ACC112 (cell line): Measurements from ENCODE around the gene DENND1A.

Experiments
- H2AFZ ChIP-seq: fragments of 200-600 bp; sonication (generic); one replicate; pipeline ENCODE4 v1.6.0; 2017; ENCODE audit warnings: antibody characterized with exemption, low read length; ENCODE audit not compliant: unreplicated experiment
- H3K27ac ChIP-seq: fragments of 200-600 bp; sonication (generic); 2 replicates; pipeline ENCODE4 v1.5.1; 2014; ENCODE audit warnings: low read depth, mild to moderate bottlenecking, antibody characterized with exemption, low read length, moderate library complexity
- H3K27me3 ChIP-seq: fragments of 200-600 bp; sonication (generic); 2 replicates; pipeline ENCODE4 v1.6.1; 2014; ENCODE audit warnings: mild to moderate bottlenecking, antibody characterized with exemption, low read length, moderate library complexity, mixed read lengths; ENCODE audit not compliant: insufficient read depth
- H3K36me3 ChIP-seq: fragments of 200-600 bp; sonication (generic); 2 replicates; pipeline ENCODE4 v1.6.1; 2016; ENCODE audit warnings: mild to moderate bottlenecking, antibody characterized with exemption, low read length, moderate library complexity, mixed read lengths; ENCODE audit not compliant: insufficient read depth
- H3K4me1 ChIP-seq: fragments of 200-600 bp; sonication (generic); one replicate; pipeline ENCODE4 v1.6.1; 2016; ENCODE audit warnings: low read length, mixed read lengths; ENCODE audit not compliant: insufficient read depth, unreplicated experiment, control insufficient read depth
- H3K4me3 ChIP-seq: fragments of 200-600 bp; sonication (generic); 2 replicates; pipeline ENCODE4 v1.5.1; 2014; ENCODE audit warnings: mild to moderate bottlenecking, low read depth, low read length
- H3K79me2 ChIP-seq: fragments of 200-600 bp; sonication (generic); one replicate; pipeline ENCODE4 v1.6.0; 2016; ENCODE audit warnings: low read length; ENCODE audit not compliant: control insufficient read depth, unreplicated experiment, insufficient read depth

DENND1A gene

DNA sequence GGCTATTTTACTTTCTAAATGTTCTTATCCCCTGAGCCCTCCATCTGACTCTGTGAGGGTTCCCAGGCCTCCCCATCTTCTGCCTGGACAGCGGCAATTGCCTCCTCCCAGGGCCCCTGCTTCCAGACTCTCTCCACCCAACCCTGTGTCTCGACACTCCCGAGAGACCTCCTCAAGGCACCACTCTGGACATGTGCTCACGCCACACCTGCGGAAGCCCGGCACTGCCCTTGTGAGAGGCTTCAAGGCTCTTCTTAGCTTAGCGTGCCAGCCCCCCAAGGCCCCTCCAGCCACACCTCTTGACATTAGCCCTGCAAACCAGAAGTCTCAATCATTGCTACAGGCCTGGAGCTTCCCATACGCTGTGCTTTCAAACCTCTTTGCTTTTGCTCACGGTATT is 449.8 kb downstream of the DENND1A start:
- Histone ChIP-seq H2AFZ (no peak overlapping the region), H3K27ac (no peak overlapping the region), H3K4me3 (no peak overlapping the region), H3K4me1 (no peaks in the 10 kb centered on the region), H3K79me2 (no peaks in the 10 kb centered on the region), H3K27me3 (no peaks in the 10 kb centered on the region), H3K36me3 (no peaks in the 10 kb centered on the region)

DNA sequence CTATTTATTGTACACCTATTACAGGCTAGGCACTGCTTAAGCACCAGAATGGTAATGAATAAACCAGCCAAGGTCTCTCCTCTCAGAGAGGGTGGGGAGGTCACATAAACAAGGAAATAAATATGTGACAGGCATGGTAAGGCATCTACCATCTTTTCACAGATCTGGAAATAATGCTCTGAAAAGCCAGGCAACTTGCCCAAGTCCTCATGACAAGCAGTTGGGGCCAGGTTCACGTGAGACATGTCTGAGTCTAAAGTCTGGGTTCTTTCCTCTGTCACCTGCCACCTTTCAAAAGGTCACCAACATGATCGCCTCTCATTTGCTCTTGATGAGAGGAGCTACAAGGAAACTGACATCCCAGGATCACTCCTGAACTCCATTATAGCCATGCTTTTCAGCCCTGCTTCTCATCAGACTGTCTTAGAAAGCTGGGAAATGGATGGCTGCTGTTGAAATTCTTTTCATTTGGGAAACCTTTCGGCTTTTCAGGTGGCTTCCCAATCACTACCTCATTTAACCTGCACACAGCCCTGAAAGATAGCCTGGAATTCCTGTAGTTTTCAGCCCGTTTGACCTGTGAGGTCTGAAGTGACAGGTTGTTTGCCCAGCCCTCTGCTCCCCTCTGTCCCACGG is 450.8 kb downstream of the DENND1A start:
- no peaks in the 10 kb centered on the region for H3K36me3 ChIP-seq
- H3K4me3 ChIP-seq, result no peak overlapping the region
- H3K4me1 ChIP-seq, result no peaks in the 10 kb centered on the region
- no peaks in the 10 kb centered on the region for H3K27me3 ChIP-seq
- H3K27ac ChIP-seq, result no peak overlapping the region
- no peaks in the 10 kb centered on the region for H3K79me2 ChIP-seq
- H2AFZ ChIP-seq, result no peak overlapping the region

DNA sequence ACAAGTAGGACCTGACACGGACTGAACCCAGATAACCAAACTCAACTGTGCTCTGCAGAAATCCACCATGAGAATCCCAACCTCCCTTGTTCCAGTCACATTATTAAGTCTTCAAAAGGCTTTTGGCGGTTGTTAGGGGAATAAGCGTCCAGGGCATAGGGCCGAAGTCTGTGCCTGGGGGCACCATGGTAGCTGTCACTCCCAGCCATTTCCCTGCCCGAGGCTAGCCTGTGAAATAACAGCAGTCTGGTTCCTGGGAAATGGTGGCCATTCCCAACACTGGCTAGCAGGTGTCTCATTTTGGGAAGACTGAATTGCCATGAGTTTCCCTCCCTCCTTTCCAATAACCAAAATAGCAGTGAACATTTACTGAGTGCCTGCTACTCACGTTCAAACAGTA is 451.8 kb downstream of the DENND1A start:
- no peak overlapping the region for H3K4me3 ChIP-seq
- H3K79me2 ChIP-seq, result no peaks in the 10 kb centered on the region
- H3K36me3 ChIP-seq, result no peaks in the 10 kb centered on the region
- no peaks in the 10 kb centered on the region for H3K4me1 ChIP-seq
- no peaks in the 10 kb centered on the region for H3K27me3 ChIP-seq
- no peak overlapping the region for H3K27ac ChIP-seq
- H2AFZ ChIP-seq, result no peak overlapping the region

DNA sequence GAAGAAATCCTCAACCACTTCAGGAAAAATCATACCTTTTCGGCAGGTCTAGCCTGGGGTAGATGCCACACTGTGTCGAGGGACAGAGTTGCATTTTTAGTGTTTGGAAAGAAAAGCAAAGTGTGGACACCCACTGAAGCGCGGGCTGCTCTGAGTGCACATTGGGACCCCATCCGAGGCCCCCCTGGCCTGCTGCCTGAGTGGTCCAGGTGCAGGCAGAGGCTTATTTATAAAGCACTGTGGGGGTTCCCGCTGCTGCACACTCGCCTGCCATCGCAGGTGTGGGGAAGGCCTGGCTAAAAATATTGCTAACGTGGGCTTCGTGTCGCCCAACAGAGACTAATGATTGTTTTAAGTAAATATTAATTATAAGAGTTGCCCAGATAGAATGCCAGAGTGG is 454.5 kb downstream of the DENND1A start:
- Histone ChIP-seq H3K27me3 (no peaks in the 10 kb centered on the region), H3K27ac (no peak overlapping the region), H3K4me3 (no peak overlapping the region), H3K4me1 (no peaks in the 10 kb centered on the region), H3K79me2 (no peaks in the 10 kb centered on the region), H2AFZ (no peak overlapping the region), H3K36me3 (no peaks in the 10 kb centered on the region)

DNA sequence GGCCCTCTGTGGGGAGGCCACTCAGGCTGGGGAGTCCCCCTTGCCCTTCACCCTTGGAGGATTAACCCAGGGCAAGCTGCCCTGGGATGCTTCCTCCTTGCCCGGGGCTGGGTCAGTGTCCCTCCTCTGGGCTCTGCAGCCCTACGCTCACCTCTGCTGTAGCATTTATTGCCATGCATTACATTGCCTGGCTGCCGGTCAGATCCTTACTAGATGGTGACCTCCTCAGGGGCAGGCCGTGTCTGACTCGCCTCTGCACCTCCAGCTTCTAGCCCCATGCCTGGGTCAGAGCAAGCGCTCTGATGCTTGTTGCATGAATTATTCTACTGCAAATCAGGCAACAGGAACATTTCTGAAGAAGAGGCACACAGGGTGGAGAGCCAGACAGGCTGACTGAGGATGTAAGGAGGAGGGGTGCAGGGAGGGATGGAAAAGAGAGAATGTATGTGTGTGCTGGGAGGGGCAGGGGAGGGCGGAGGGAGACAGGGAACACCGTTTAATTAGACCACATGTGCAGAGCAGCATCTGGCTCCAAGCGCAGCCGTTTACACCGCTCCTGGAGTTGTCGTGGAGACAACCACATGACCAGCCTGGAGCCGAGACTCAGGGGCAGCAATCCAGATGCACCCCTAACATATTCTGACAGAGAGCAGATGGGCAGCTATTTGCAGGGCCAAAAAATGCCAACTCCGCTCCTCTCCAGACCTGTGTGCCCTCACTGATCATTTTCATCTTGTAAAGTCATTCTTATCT is 456.9 kb downstream of the DENND1A start:
- Histone ChIP-seq H3K36me3 (no peaks in the 10 kb centered on the region), H3K4me3 (no peak overlapping the region), H2AFZ (no peak overlapping the region), H3K27me3 (no peaks in the 10 kb centered on the region), H3K79me2 (no peaks in the 10 kb centered on the region), H3K27ac (no peak overlapping the region), H3K4me1 (no peaks in the 10 kb centered on the region)

DNA sequence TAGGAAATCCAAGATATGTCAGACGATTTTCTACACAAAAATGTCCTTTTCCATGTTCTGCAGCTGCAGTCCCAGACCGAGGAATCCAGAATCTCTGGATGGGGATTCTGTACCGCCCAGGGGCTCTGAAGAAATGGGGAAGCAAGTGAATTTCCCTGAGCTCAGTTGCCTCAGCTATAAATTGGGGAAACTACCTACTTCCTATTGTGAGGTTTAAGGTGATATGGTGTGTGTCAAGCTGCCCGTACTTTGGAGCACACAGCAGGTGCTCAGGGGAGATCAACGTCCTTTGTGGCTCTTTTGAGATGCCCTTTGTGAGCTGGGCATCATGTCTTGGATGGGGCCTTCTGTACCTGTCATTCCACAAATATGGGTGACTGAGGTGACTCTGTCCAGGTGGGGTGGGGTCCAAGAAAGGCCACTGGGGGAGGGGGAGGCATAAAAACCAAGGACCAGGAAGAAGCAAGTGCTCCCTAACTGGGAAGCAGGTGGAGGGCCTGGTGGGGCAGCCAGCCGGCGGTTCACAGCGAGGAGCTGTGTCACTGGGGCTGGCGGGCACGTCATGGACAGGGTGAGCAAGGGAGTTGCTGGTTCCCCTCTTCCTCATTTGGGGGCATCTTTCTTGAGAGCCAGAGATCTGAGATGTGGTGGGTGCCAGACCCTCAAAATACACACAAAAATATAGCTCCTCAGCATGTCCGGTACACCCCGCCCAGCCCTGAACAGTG is 457.9 kb downstream of the DENND1A start:
- no peaks in the 10 kb centered on the region for H3K27me3 ChIP-seq
- no peaks in the 10 kb centered on the region for H3K79me2 ChIP-seq
- H2AFZ ChIP-seq, result no peak overlapping the region
- no peaks in the 10 kb centered on the region for H3K36me3 ChIP-seq
- no peak overlapping the region for H3K27ac ChIP-seq
- H3K4me1 ChIP-seq, result no peaks in the 10 kb centered on the region
- H3K4me3 ChIP-seq, result no peak overlapping the region

DNA sequence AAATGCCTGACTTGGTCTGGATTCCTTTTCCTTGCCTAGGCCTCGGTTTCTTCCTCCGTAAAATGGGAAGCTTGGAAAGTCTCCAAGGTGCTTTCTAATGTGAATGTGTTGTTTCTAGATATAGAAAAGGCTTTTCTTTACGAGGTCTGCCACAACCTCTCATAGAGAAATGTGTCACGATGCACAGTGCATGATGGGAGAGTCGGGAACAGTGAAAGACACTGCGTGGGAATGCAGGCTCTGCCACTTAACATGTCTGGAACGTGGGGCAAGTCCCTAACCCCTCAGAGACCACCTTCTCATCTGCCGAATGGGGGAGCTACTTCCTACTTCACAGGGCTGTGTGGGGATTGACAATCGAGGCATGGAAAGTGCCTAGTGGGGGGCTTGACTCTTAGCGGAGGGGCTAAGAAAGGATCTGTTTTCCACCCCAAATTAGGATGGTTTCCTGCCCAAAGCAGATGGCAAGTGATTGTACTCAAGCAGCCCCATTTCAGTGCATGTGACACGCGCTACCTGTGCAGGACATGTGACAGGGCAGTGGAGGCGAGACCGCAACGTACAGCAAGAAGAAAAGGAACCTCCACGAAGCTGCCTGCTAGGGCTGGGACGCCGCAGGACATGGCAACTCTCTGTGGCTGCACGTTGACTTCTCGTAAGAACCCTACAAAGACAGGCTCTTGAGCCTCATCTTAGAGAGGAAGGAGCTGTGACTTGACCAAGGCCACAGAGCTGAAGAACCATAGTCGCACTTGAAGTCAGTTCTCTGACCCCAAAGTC is 458.7 kb downstream of the DENND1A start:
- Histone ChIP-seq H3K27me3 (no peaks in the 10 kb centered on the region), H3K79me2 (no peaks in the 10 kb centered on the region), H3K36me3 (no peaks in the 10 kb centered on the region), H3K4me3 (no peak overlapping the region), H3K4me1 (no peaks in the 10 kb centered on the region), H2AFZ (no peak overlapping the region), H3K27ac (no peak overlapping the region)

DNA sequence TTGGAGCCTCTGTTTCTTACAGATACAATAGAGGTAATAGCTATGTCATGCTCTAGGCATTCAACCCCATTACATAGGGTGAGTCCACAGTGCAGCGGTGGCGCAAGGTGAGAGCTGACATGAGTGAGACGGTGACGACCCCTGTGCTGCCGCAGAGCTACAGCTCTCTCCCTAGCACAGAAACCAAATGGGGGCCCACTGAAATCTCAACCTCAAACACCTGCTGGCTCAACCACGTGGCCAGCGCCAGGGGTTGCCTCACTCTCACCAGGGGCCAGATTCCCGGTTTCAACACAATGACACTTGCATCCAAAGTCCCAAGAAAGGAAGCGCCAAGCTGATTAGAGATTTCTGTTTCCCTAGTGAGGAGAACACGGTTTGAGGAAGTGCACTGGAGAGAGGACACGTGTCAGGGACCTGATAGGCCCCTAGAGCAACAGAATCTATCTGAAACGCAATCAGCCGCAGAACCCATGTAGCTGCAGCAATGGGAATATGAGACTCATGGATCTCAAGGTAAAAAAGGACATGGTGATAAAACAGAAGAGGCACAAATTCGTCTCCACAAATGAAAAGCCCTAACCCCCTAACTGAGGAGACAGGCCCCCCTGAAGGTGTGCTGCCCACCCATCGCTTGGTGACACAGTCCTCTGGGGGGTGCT is 459.7 kb downstream of the DENND1A start:
- Histone ChIP-seq H3K36me3 (no peaks in the 10 kb centered on the region), H3K79me2 (no peaks in the 10 kb centered on the region), H3K4me3 (no peak overlapping the region), H3K4me1 (no peaks in the 10 kb centered on the region), H3K27me3 (no peaks in the 10 kb centered on the region), H2AFZ (no peak overlapping the region), H3K27ac (no peak overlapping the region)

DNA sequence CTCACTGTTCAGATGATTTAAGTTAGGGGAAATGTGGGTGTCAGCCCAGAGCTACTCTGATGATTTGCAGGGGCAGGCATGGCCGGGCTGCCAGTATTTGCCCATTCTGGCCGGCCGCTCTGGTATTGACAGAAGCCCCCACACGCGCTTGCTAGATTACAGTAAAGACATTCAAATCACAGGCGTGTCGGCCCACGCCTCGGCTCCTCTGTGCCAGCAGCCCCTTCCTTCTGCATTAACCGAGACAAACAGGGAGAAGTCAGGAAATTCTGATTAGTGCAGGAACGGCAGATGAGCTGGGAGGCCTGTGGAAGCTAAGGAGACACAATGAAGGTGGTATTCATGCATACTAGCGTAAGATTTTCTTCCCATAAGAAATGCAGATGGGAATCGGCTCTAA is 460.6 kb downstream of the DENND1A start:
- Histone ChIP-seq H2AFZ (no peak overlapping the region), H3K36me3 (no peaks in the 10 kb centered on the region), H3K79me2 (no peaks in the 10 kb centered on the region), H3K27me3 (no peaks in the 10 kb centered on the region), H3K4me1 (no peaks in the 10 kb centered on the region), H3K27ac (no peak overlapping the region), H3K4me3 (no peak overlapping the region)

DNA sequence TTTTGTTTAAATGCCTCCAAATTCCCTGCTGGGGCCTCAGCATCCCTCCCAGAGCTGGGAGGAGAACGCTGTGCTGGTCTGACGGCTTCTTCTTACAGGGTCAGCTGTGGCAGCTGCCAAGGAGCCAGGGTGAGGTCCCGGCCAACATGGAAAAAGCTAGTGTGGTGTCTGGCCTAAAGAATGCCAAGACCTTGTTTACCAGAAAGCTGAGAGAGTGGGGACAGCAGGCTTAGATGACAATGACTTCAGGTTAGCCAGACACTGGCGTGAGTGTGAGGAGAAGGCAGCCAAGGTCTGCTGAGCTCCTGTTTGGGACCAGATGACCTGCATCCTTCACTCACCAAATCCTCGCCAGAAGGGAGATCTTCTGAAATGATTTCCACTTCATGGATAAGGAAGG is 461.4 kb downstream of the DENND1A start:
- Histone ChIP-seq H3K4me1 (no peaks in the 10 kb centered on the region), H3K27ac (no peak overlapping the region), H3K4me3 (no peak overlapping the region), H3K79me2 (no peaks in the 10 kb centered on the region), H3K27me3 (no peaks in the 10 kb centered on the region), H3K36me3 (no peaks in the 10 kb centered on the region), H2AFZ (no peak overlapping the region)
